RPMI7951 (cell line): ENCODE results near the gene BIK. TPM values are rescaled to one million over a fixed set of nuclear protein-coding genes. Genes with fewer than 3 reads are reported as not detected.

ENCODE experiments used
- DNase-seq: peaks from one replicate; pipeline ENCODE4 v3.0.0-alpha.2; 2012; ENCODE audit warnings: low read depth
- total RNA-seq: library from RNA; depleted of rRNA; stranded (reverse); fragments of >200 nt; shearing (Covaris generic); gene quantifications from 2 replicates; pipeline ENCODE4 v1.2.3, GENCODE V29; 2014

Gene BIK
- total RNA-seq, 1 experiment from 2014 or later = not detected

DNA sequence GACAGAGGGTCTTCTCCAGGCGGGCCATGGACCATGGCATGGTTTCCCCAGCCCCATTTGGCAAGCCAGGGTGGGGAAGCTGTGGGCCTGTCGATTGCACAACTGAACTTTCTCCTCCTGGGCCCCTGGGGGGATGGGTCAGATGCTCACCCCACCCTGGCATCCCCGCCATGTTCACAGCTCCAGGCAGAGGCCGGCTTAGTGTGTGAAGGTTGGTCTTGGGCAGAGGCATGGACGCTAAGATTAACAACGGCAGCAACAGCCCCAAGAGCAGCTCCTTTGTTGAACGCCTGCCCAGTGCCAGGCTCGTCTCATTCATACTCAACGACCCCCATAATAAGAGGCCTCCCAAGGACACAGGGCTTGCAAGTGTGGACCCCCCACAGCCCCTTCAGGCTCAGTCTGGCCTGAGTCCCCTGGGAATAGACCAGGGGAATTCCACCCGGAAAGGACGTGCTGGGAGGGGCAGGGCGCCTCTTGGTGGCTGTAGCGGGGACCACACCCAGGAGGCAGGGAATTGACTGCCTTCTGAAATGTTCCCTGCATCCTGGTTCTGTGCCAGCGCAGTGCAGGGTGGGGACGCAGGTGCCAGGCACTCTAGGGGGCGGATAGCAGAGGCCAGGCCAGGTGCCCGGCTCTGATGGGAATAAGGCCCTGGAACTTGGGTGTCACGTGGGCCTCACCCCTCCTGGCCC, 49.1 kb downstream of the BIK start:
- DNase-seq = no peak

DNA sequence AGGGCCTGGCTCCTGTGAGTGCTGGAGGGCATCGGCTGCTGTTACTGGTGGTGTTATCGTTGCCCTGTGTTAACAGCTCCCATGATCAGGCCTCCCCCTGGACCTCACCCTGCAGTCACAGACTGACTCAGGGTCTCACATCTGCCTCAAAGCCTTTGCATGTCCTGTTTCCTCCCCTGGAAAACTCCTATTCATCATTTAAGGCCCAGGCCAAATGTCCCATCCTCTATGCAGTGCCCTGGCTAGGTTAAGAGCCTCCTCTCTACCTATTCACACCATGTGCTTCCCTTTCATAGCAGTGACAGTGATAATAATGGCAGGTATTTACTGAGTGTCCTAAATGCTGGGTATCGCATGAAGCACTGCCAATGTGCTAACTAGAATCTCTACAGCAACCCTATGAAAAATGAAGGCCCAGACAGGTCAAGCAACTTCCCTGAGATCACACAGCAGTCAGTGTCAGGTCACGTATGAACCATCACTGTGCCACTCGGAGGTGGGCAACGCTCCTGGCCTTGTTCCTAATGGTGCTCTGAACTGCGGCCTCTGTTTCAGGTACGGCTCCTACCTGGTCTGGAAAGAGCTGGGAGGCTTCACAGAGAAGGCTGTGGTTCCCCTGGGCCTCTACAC, 50.1 kb downstream of the BIK start:
- DNase-seq = no peak

DNA sequence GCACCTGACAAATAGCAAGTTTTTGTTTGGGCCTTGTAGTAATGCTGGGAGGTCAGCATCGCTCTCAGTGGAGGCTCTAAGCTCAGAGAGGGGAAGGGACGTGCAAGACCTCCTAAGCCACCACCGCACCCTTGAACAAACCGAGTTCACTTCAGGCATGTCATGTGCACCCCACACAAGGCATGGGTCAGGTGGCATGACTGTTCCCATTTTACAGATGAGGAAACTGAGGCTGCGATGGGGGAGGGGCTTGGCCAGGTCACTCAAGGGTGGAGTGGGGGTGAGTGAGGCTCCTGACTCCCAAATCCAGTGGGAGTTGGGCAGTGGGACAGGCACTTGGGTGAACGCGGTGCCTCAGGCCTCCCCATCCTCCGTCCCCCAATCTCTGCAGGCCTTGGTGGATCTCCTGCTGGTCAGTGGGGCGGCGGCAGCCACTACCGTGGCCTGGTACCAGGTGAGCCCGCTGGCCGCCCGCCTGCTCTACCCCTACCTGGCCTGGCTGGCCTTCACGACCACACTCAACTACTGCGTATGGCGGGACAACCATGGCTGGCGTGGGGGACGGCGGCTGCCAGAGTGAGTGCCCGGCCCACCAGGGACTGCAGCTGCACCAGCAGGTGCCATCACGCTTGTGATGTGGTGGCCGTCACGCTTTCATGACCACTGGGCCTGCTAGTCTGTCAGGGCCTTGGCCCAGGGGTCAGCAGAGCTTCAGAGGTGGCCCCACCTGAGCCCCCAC, 52.0 kb downstream of the BIK start:
- no peak for DNase-seq

GRCh38 chr22:43163241-43163795, 52.8 kb downstream of the BIK start:
- DNase-seq = no peak

GRCh38 chr22:43164636-43165035, 54.1 kb downstream of the BIK start:
- DNase-seq = no peak

DNA sequence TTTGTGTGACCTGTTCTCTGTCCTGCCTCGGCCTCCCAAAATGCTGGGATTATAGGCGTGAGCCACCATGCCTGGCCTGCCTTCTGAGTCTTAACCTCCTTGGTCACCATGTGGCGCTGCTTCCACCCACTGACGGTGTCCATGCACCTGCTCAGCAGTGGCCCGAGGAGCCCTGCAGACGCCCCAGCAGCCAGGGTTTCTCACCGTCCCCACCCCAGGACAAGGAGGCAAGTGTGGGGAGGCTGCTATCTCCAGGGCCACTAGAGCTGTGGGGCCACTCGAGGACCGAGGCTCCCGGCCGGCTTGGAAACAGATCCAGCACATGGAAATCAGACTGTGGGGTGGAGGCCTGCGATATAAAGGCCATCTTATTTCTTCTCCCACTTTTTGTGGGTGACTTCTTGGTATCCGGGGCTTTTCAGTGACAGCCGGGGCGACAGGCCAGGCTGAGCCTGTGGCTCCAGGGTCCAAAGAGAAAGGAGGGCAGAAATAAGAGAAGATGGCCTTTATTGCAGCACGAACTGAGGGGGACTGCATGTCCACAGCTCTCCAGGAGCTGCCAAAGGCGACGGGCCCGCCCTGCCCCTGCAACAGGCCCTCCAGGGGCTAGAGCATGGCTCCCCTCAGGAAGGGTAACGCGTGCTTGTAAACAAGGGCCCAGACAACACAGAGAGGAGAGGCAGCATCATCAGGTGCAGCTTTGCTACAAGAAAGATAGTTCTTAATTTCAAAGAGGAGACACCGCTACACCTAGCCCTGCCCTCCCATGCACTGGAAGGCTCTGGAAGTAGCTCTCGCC, 55.8 kb downstream of the BIK start:
- DNase-seq = no peak

DNA sequence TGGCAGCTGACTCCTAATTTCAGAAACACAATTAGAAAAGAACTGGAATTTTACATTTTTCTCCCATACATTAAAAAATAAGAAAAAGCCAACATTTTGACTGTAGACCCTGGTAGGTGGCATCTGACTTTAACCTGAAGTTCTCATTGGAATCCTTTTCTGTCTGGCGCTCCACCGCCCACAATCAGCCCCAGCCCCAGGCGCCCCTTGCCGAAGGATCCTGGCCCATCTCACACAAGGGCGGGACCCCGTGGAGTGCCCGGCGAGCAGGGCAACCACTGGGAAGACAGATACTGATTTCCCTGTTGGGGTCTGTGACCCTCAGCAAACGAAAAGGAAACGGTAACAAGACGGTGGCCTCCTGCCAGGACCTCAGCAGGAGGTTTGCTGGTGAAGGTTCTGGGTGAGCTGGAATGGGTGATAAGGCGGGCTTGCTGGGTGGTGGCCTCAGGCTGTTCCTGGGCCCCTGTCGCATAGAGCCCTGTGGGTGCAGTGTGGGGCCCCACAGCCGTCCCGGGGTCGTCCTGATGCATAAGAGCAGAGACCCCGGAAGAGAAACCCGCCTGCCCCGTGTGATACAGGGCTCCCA, 56.5 kb downstream of the BIK start:
- DNase-seq = no peak

DNA sequence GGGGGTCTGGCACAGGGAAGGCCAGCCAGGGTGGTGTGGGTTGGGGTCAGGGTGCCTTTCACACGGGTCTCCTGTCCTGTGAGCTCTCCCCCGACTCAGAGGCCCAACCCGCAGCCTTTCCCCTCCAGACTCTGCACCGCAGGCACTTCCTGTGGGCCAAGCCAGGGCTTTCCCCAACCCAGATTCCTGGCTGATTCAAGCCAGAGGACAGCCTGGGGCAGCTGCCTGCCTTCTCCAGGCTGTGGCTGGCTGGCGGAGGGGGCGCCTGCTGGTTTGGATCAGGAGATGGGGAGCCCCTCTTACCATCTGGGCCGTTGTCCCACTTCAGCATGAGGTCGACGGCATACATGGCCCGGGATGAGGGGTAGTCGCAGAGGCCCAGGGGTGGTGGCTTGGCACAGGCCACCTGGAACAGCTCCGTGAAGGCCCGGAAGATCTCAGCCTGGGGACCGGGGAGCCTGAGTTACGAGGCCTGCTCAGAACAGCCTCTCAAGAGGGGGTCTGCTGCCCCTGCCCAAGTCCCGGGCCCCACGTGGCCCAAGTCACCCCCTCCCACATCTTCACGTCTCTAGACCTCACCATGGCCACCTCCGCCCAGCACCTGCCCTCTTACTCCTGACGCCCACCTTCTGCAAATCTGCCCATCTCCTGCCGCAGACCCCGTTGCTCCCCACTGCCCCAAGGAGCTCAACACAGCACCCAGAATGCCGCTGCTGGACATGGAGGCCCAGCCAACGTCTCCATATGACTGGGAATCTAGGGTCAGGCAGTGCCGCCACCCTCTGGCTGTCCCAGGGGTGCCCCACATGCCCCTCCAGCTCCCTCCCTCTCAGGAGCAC, 58.1 kb downstream of the BIK start:
- DNase-seq = peak; percentile 57

DNA sequence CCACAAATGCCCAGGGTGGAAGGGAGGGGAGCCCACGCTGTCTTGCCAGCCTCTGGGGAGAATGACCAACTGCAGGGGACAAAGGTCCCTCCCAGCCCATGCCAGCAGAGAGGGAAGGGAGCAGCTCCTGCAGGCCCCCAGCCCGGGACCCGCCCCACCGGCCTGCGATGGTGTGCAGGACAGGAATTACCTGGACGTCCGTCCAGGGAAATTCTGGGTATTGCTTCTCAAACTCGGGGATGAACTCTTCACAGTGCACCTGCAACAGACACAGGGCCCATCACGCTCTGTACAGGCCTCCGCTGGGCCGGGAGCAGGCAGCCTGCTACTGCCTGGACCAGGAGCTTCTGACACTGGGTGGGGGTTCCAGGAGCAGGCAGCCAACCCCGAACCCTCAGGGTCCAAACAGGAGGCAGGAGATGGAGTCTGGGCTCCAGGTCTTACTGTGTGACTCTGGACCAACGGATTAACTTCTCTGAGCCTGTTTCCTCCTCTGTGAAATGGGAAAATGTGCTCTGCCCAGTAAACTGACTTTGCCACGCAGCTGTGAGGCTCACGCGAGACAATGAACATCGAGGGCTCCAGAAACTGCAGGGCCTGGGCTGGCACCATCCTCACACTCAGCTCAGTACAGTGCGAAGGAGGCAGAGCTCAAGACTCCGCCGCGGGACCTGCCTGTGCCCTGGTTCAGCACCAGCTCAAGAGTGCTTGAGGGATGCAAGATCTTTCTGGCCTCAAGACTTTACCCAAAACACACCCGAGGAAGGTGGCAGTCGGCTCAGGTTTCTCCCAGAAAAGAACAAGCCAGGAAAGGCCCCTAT, 59.0 kb downstream of the BIK start:
- no peak for DNase-seq

DNA sequence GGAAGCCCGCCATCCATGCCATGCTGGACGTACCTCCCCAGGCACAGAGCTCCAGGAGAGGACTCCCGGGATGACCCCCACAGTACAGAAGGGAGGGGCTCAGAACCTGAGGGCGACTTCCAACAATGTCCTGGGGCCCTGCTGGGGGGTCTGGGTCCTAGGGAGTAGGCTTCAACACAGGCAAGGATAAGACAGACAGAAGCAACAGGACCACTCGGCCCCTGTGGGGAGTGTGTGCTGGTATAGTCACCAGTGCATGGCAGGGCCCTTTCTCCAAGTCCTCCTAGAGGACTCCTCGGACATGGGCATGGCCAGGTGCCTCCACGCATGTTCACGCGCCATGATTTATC, 59.6 kb downstream of the BIK start:
- DNase-seq = no peak

DNA sequence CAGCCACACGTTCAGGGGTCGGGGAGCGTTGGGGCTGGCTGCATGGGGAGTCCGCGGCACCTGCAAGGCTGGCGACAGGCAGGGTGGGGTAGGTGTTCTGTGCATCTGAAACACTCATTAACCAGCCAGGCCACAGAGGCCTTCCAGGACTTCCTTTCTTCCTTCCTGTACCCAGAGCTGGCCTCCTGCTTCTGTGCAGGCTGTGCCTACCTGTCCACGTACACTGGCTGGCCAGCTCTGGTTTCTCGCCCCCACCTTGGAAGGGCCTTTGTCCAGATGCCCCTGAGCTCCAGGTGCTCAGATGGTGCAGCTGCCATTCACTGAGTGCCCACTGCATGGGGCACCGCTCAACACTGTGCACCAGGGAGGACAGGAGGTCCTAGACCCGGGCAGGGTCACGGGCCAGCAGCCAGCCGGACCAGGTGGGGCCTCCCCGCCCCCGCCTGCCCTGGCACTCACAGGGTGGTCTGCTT, 60.5 kb downstream of the BIK start:
- DNase-seq = no peak

- no peak for DNase-seq
These were observed 61.1 kb downstream of the BIK start for GRCh38 chr22:43171607-43172006.

- DNase-seq = no peak
These were observed 61.6 kb downstream of the BIK start for GRCh38 chr22:43172191-43172590.

GRCh38 chr22:43173566-43173965, 63.0 kb downstream of the BIK start:
- DNase-seq = no peak

- DNase-seq = no peak
These were observed 63.6 kb downstream of the BIK start for GRCh38 chr22:43173976-43174720.

GRCh38 chr22:43174941-43175531, 64.5 kb downstream of the BIK start:
- DNase-seq = no peak

- no peak for DNase-seq
These were observed 65.5 kb downstream of the BIK start for GRCh38 chr22:43176090-43176489.

DNA sequence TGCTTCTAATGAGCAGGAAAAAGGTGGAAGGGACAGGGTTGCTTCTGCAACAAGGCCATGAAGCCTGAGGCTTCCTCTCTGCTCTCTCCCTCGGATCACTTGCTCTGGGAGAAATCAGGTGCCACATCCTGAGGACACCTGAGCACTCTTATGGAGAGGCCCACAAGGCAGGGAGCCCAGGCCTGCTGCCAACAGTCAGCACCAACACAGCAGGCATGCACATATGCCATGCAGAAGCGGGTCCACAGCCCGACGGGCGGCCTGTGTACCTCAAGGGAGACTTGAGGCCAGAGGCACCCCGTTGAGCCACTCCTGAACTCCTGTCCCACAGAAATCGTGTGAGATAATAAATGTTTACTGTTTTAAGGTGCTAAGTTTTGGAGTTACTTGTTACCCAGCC, 66.9 kb downstream of the BIK start:
- DNase-seq = no peak
